ENCODE measurements around the gene STX12.
"Not testable (repeated sequence)": the region's sequence is repeated elsewhere in the genome, so short reads cannot be mapped to it uniquely, and the experiment has no call there.

The STX12 gene

DNA sequence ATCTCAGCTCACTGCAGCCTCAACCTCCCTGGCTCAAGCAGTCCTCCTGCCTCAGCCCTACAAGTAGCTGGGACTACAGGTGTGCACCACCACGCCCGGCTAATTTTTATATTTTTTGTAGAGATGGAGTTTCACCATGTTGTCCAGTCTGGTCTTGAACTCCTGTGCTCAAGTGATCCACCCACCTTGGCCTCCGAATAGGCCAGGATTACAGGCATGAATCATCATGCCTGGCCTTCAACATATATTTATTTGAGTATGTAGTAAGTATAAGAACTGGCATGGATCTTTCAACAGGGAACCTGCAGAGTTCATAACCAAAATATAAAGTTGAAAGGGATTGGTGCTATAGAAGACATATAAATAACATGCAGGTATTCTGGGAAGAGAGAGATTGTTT, 2.3 kb downstream of the STX12 start:
- DNase-seq (ENCODE audit: low read depth), result not testable (repeated sequence)

DNA sequence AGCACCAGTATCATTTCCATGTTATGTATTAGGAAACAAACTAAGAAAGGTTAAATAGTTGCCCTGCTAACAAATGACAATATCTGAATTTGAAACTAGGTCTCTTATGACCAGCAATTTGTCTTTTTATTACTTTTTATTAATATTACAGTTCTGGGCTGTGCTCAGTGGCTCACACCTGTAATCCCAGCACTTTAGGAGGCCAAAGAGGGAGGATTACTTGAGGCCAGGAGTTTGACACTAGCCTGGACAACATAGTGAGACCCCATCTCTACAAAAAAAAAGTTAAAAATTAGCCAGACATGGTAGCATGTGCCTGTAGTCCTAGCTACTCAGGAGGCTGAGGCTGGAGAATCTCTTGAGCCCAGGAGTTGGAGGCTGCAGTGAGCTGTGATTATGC, 3.3 kb downstream of the STX12 start:
- DNase-seq (ENCODE audit: low read depth), result not testable (repeated sequence)

GRCh38 chr1:27778056-27778455, 5.0 kb downstream of the STX12 start:
- DNase-seq (ENCODE audit: low read depth), result no peak

DNA sequence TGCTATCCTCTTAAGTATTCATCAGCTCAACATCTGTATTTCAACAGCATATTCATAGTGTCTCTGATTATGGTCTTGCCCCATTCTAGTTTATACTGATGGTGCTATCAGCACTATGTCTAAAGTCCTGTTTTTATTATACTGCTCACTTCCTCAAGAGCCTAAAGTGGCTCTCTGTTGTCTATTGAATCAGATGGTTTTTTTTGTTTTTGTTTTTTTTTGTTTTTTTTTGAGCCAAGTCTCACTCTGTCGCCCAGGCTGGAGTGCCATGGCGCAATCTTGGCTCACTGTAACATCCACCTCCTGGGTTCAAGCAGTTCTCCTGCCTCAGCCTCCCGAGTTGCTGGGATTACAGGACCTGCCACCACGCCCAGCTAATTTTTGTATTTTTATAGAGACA, 6.1 kb downstream of the STX12 start:
- DNase-seq (ENCODE audit: low read depth), result no peak

DNA sequence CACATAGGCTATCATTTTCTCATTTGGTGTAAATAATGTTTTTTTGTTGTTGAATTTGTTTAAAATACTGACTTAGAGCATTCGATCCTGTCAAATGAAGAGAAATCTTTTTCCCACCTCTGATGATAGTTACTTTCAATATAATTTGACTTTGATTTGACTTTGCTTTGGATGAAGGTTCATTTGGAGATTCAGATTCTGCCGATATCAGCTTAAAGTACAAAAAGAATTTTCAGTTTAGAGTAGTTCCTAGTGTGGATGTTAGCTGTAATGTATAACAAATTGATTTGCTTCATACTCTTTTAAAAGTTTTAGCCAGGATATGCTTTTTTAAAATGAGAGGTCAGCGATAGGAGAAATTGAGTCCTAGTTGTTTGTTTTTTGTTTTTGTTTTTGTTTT, 9.9 kb downstream of the STX12 start:
- no peak for DNase-seq (ENCODE audit: low read depth)

DNA sequence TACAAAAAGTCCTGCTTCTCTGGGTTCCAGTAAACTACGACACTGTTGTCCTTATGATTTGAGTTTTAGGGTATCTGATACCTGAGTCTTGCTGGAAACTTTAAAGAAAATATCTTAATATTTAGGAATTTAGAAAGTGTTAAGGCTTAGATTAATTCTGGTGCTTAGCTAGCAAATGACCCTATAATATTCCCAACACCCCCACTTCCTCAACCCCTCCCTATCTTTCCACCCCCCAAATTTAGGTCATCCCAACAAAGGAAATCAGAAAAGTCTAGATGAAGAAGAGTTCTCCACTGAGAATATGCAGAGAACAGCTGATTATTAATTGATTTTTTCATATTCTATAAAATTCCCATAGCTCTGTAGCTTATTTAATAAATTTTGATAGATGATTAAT, 11.7 kb downstream of the STX12 start:
- no peak for DNase-seq (ENCODE audit: low read depth)

- DNase-seq (ENCODE audit: low read depth), result no peak
Measured at GRCh38 chr1:27785781-27786455, 12.9 kb downstream of the STX12 start.

DNA sequence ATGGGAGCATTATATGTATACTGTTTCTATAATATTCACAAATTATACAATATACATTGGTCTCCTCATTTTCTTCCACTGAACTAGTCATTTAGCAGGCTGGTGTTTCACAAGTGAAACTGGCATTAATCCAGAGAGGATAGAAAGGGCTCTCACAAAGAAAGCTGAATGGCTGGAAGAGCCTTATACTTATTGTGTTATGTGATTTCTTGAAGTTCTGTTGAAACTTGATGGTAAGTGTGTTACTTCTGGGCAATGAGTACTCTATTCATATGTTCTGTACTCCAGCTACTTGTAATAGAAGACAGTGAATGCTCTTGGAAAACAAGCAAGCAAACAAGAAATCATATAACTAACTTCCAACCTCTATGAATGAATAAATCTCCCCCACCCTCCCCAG, 14.9 kb downstream of the STX12 start:
- no peak for DNase-seq (ENCODE audit: low read depth)

GRCh38 chr1:27789540-27790041, 16.6 kb downstream of the STX12 start:
- no peak for DNase-seq (ENCODE audit: low read depth)

DNA sequence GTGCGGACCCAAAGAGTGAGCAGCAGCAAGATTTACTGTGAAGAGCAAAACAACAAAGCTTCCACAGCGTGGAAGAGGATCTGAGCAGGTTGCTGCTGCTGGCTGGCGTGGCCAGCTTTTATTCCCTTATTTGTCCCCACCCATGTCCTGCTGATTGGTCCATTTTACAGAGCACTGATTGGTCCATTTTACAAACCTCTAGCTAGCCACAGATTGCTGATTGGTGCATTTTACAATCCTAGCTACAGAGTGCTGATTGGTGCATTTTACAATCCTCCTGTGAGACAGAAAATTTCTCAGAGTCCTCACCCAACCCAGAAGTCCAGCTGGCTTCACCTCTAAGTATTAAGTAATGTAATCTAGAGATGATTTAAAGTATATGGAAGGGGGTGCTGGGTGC, 17.3 kb downstream of the STX12 start:
- DNase-seq (ENCODE audit: low read depth), result not testable (repeated sequence)

DNA sequence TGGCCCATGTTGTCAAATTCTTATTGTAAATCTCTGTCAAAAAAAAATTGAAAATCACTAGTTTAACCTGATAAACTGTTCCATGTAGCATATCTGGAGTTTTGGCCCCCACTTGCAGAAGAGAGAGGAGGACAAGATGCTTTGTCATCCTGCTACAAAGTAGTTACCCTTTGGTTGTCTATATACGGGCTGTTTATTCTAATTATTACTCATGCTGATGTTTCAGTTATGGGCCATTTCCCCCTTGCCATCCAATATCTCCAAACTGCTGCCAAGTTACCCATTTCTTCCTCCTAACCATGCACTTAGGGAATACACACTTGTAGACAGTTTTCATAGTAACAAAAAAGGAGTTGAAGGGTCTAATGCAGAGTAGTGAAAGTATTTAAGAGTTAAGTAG, 22.6 kb downstream of the STX12 start:
- DNase-seq (ENCODE audit: low read depth), result no peak

- DNase-seq (ENCODE audit: low read depth), result no peak
Measured at GRCh38 chr1:27804791-27805190, 31.8 kb downstream of the STX12 start.

DNA sequence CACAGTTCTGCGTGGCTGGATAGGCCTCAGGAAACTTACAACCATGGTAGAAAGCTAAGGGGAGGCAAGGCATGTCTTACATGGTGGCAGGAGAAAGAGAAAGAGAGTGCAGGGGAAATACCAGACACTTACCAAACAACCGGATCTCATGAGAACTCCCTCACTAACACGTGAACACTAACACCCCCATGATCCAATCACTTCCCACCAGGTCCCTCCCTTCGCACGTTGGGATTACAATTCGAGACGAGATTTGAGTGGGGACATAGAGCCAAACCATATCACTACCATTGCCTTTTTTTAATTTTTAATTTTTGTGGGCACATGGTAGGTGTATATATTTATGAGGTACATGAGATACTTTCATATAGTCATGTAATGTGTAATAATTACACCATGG, 33.7 kb downstream of the STX12 start:
- no peak for DNase-seq (ENCODE audit: low read depth)

DNA sequence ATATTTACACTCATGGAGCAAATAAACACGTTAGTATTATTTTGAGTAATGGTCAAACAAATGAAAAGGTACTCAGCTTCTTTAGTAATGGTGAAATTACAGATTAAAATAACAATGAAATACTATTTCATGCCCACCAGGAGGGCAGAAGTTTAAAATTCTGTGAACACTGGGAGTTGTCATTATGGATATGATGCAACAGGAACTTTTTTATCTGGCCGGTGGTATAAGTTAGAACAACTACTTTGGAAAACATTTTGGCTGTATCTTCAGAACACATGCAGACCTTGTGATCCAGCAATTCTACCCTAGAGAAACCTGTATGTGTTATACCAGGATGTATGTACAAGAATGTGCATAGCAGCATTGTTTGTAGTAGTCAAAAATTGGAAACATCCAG, 34.4 kb downstream of the STX12 start:
- no peak for DNase-seq (ENCODE audit: low read depth)

DNA sequence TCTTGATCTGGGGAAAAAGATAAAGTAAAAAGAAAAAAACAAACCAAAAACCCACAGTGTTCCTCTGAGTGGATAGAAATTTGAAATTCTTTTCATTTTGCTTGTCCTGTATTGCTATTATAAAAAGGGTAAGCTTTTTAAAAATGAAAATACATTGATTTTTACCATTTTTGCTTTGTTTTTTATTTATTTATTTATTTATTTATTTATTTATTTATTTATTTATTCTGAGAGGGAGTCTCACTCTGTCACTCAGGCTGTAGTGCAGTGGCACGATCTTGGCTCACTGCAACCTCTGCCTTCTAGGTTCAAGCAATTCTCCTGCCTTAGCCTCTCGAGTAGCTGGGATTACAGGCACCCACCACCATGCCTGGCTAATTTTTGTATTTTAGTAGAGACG, 35.1 kb downstream of the STX12 start:
- DNase-seq (ENCODE audit: low read depth), result not testable (repeated sequence)

- DNase-seq (ENCODE audit: low read depth), result no peak
Measured at GRCh38 chr1:27809883-27810282, 36.9 kb downstream of the STX12 start.

- no peak for DNase-seq (ENCODE audit: low read depth)
Measured at GRCh38 chr1:27811741-27812500, 38.9 kb downstream of the STX12 start.

- peak; percentile 74 for DNase-seq (ENCODE audit: low read depth)
Measured at GRCh38 chr1:27816921-27817630, 44.1 kb downstream of the STX12 start.

DNA sequence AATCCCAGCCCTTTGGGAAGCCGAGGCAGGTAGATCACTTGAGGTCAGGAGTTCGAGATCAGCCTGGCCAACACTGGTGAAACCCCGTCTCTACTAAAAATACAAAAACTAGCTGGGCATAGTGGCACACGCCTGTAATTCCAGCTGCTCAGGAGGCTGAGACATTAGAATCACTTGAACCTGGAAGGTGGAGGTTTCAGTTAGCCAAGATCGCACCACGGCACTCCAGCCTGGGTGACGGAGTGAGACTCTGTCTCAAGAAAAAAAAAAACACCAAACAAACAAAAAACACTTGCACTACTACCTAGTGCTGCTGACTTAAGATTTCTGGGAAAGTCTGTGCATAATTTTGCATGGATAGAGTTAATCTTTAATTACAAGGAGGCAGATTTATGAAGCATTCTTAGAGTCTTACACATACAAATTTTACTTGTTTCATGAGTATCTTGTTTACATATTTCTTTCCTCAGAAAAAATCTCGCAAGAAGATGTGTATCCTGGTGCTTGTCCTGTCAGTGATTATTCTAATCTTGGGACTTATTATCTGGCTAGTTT, 48.8 kb downstream of the STX12 start:
- DNase-seq (ENCODE audit: low read depth), result peak; percentile 10

DNA sequence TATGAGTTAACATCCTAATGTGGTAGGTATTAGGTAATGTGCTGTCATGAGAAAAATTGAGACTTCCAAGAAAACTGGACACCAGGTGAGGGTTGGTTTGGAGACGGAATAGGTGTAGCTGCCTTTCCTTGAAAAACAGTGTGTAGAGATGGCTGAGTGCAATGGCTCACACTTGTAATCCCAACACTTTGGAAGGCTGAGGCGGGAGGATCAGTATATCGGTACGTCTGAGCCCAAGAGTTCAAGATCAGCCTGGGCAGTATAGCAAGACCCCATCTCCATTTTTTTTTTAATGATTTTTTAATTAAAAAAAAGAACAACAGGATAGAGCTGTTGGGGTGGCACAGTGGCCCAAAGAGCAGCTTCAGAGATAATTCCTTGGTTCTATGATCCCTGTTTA, 50.8 kb downstream of the STX12 start:
- DNase-seq (ENCODE audit: low read depth), result no peak

DNA sequence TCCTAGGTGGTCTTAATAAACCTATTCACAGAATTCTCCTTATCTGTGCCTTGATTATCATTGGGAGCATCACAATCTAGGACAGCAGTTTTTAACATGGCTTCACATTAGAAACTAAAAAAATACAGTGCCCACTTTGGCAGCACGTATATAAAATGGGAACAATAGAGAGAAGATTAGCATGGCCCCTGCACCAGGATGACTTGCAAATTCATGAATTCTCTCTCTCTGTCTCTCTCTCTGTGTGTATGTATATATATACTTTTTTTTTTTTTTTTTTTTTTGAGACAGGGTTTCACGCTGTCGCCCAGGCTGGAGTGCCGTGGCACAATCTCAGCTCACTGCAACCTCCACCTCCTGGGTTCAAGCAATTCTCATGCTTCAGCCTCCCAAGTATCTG, 51.4 kb downstream of the STX12 start:
- DNase-seq (ENCODE audit: low read depth), result no peak

DNA sequence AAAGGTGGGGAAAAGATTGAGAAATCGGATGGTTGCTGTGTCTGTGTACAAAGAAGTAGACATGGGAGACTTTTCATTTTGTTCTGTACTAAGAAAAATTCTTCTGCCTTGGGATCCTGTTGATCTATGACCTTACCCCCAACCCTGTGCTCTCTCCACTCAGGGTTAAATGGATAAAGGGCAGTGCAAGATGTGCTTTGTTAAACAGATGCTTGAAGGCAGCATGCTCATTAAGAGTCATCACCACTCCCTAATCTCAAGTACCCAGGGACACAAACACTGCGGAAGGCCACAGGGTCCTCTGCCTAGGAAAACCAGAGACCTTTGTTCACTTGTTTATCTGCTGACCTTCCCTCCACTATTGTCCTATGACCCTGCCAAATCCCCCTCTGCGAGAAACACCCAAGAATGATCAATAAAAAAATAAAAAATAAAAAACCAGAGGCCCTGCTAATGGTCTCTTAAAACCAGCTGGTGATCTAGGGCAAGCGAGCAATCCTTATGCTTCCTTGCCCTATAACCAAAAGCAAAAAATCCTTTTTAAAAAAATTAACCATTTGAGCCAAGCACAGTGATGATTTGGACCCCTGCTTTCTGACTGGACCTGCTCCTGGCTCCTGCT, 56.4 kb downstream of the STX12 start:
- DNase-seq (ENCODE audit: low read depth), result not testable (repeated sequence)

Measured in GM04504 (cell line).